IPS DF 6.9 (cell line): ENCODE results near the gene ICA1L.

ENCODE experiments used
- DNase-seq: peaks from one replicate; pipeline ENCODE4 v3.0.0-alpha.2; 2013; ENCODE audit warnings: low read depth, low spot score
- H3K27ac ChIP-seq: one replicate; pipeline ENCODE4 v1.5.1; 2013; ENCODE audit warnings: low read length, control low read depth
- H3K27me3 ChIP-seq: 2 replicates; pipeline ENCODE4 v1.6.1; 2013; ENCODE audit warnings: mild to moderate bottlenecking, low read length; ENCODE audit not compliant: control insufficient read depth, insufficient read depth
- H3K36me3 ChIP-seq: 2 replicates; pipeline ENCODE4 v1.6.1; 2013; ENCODE audit warnings: low read length; ENCODE audit not compliant: control insufficient read depth, insufficient read depth
- H3K4me1 ChIP-seq: 2 replicates; pipeline ENCODE4 v1.6.1; 2013; ENCODE audit warnings: low read length; ENCODE audit not compliant: control insufficient read depth, insufficient read depth
- H3K4me3 ChIP-seq: 2 replicates; pipeline ENCODE4 v1.5.1; 2013; ENCODE audit warnings: mild to moderate bottlenecking, low read length
- H3K9me3 ChIP-seq: 2 replicates; pipeline ENCODE4 v1.6.1; 2013; ENCODE audit warnings: low read length, inconsistent platforms; ENCODE audit not compliant: control insufficient read depth, insufficient read depth
- WGBS: extraction: QIAGEN DNeasy Blood & Tissue Kit; methylation state at CpG from one replicate; pipeline ENCODE4 v1.1.7; 2013; ENCODE audit warnings: mixed read lengths, missing lambda C conversion rate; ENCODE audit not compliant: insufficient read length, insufficient coverage; 5-methylcytosine and 5-hydroxymethylcytosine counted together

Gene ICA1L

GRCh38 chr2:202782940-202783558, 88.5 kb downstream of the ICA1L start:
- no peaks in the 10 kb centered on the region for H3K27me3 ChIP-seq
- no peak for DNase-seq
- no peaks in the 10 kb centered on the region for H3K9me3 ChIP-seq
- no peaks in the 10 kb centered on the region; the same call in 1 of the 2 replicates for H3K36me3 ChIP-seq
- no peak overlapping the region for H3K4me3 ChIP-seq
- WGBS = no CpG with 5 or more reads among the region's 3 CpGs
- no peak overlapping the region for H3K27ac ChIP-seq
- no peaks in the 10 kb centered on the region for H3K4me1 ChIP-seq

- Histone ChIP-seq H3K36me3 (no peaks in the 10 kb centered on the region; the same call in 1 of the 2 replicates), H3K9me3 (no peaks in the 10 kb centered on the region), H3K4me1 (no peaks in the 10 kb centered on the region), H3K4me3 (no peak overlapping the region), H3K27ac (no peak overlapping the region), H3K27me3 (no peaks in the 10 kb centered on the region)
- DNase-seq = no peak
Measured at GRCh38 chr2:202780514-202781021, 91.0 kb downstream of the ICA1L start.

DNA sequence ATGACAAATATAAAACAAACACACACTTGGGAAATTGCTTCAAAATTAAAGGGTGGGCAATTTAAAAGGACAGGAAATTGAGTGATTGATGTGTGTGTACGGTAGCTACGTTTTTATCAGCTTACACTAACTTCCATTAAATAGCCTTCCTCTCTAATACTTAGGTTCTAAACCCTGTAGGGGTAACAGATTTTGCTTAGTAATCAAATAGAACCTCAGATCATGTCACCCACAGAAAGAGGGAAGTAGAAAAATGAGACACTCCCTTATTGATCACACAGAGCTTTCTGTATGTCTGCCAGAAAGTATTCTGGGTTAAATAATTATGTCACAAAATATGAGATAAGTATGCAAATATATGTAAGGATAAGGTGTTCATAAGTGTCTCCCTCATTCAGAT, 93.3 kb downstream of the ICA1L start:
- DNase-seq = no peak
- Histone ChIP-seq H3K4me3 (no peak overlapping the region), H3K36me3 (no peaks in the 10 kb centered on the region), H3K27me3 (no peaks in the 10 kb centered on the region), H3K4me1 (no peaks in the 10 kb centered on the region), H3K27ac (no peak overlapping the region), H3K9me3 (no peaks in the 10 kb centered on the region)
- WGBS = no CpG with 5 or more reads among the region's 2 CpGs

DNA sequence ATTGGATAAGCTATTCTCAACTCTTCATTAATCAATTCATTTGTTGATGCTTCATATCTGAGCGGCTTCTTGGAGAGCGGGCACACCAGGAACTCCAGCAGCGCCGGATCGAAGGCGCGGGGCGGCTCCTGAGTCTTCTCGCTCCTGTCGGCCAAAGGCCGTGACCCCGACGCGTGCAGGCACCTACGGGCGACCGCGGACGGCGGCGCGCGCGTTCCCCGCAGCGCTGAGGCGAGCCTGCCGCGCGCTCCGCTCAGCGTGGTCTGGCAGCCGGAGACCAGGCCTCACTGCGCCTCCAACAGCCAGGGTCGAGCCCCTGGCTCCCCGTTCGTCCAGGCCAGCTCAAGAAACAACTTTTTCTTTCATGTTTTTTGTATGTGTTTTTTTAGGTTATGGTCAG, 97.5 kb downstream of the ICA1L start:
- Histone ChIP-seq H3K4me1 (no peaks in the 10 kb centered on the region), H3K36me3 (no peaks in the 10 kb centered on the region; the same call in 1 of the 2 replicates), H3K27ac (no peak overlapping the region), H3K9me3 (no peaks in the 10 kb centered on the region), H3K4me3 (no peak overlapping the region), H3K27me3 (no peaks in the 10 kb centered on the region)
- whole genome bisulfite sequencing = no CpG with 5 or more reads among the region's 37 CpGs
- DNase-seq = no peak

- Histone ChIP-seq H3K36me3 (no peaks in the 10 kb centered on the region; the same call in 1 of the 2 replicates), H3K4me1 (no peaks in the 10 kb centered on the region), H3K27me3 (no peaks in the 10 kb centered on the region), H3K27ac (no peak overlapping the region), H3K4me3 (no peak overlapping the region), H3K9me3 (no peaks in the 10 kb centered on the region)
- no peak for DNase-seq
- WGBS = no CpG with 5 or more reads among the region's 6 CpGs
Measured at GRCh38 chr2:202773301-202773973, 98.1 kb downstream of the ICA1L start.

GRCh38 chr2:202771741-202772460, 99.7 kb downstream of the ICA1L start:
- no peak for DNase-seq
- WGBS = 100% methylated on average over 1 of the region's 7 CpGs

DNA sequence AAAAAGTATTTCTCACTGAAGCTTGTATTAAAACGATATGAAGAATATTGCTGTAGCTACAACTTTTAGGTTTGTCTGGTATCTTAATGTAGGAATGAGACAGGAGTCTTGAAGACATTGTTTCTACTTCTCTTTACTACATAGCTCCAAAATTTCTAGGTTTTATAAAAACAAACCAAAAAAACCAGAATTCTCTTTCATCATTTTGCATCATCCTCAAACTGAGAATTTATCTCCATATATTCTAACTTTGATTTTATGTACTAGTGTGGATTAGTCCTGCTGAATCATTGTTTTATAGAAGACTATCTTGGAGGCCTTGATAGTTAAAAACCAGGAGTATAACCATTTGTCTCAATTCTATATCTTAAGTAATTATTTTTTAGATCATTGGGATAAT, 100.2 kb downstream of the ICA1L start:
- Histone ChIP-seq H3K4me3 (no peak overlapping the region), H3K36me3 (no peaks in the 10 kb centered on the region; the same call in 1 of the 2 replicates), H3K4me1 (no peaks in the 10 kb centered on the region), H3K27me3 (no peaks in the 10 kb centered on the region), H3K27ac (no peak overlapping the region), H3K9me3 (no peaks in the 10 kb centered on the region)
- no CpG with 5 or more reads among the region's 1 CpG for WGBS
- no peak for DNase-seq

More at GRCh38 chr2:202771741-202772460, 99.7 kb downstream of the ICA1L start:
- Histone ChIP-seq H3K27ac (no peak overlapping the region), H3K9me3 (no peaks in the 10 kb centered on the region), H3K27me3 (no peaks in the 10 kb centered on the region), H3K36me3 (no peaks in the 10 kb centered on the region; the same call in 1 of the 2 replicates), H3K4me1 (no peaks in the 10 kb centered on the region), H3K4me3 (no peak overlapping the region)

DNA sequence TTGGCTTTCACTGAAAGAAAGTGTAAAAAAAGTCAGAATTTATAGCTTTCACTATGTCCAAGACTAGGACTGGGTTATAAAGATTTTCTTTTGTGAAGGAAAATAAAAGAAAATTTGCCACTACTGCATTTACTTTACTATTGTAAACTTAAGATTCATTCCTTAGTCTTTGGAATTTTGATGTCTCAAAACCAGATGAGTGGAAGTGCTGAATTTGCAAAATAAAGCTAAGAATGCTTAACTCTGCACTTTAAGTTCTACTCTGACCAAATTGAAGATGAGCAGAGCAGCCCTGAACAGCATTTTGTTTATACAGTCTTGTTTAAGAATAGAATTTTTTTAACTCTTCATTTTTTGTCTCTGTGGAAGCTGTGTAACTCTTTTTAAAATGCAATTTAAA, 102.4 kb downstream of the ICA1L start:
- H3K36me3 ChIP-seq = peaks cover 3% of the 10 kb centered on the region; the same call in 1 of the 2 replicates
- H3K9me3 ChIP-seq = no peaks in the 10 kb centered on the region
- no peaks in the 10 kb centered on the region for H3K4me1 ChIP-seq
- H3K4me3 ChIP-seq = no peak overlapping the region
- no peak overlapping the region for H3K27ac ChIP-seq
- no peaks in the 10 kb centered on the region for H3K27me3 ChIP-seq
- DNase-seq = no peak

GRCh38 chr2:202768273-202768672, 103.3 kb downstream of the ICA1L start:
- H3K4me1 ChIP-seq = no peaks in the 10 kb centered on the region
- no peaks in the 10 kb centered on the region for H3K9me3 ChIP-seq
- H3K4me3 ChIP-seq = no peak overlapping the region
- H3K27ac ChIP-seq = no peak overlapping the region
- H3K36me3 ChIP-seq = peaks cover 3% of the 10 kb centered on the region; the same call in 1 of the 2 replicates
- DNase-seq = no peak
- no peaks in the 10 kb centered on the region for H3K27me3 ChIP-seq

DNA sequence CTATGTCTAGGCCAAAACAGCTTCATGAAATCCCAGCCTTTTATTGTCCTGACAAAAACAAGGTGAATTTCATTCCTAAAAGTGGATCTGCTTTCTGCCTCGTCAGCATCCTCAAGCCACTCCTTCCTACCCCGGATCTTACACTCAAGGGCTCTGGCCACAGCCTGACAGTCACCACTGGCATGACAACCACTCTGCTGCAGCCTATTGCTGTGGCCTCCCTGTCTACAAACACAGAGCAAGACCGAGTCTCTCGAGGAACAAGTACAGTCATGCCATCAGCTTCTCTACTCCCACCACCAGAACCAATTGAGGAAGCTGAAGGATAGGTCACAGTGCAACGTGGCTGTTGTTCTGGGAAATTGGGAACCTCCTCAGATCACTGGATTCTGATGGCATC, 106.1 kb downstream of the ICA1L start:
- WGBS = no CpG with 5 or more reads among the region's 5 CpGs
- H3K36me3 ChIP-seq = peaks cover 5% of the 10 kb centered on the region; the same call in 1 of the 2 replicates

More for the DNA sequence above, 106.1 kb downstream of the ICA1L start:
- no peak overlapping the region for H3K4me3 ChIP-seq
- no peaks in the 10 kb centered on the region for H3K27me3 ChIP-seq
- no peaks in the 10 kb centered on the region for H3K9me3 ChIP-seq
- H3K27ac ChIP-seq = no peak overlapping the region
- DNase-seq = no peak
- no peaks in the 10 kb centered on the region for H3K4me1 ChIP-seq
